Sigmoid colon (tissue), 7 donors: ENCODE results near the gene TMCC2. TPM values are rescaled to one million over a fixed set of nuclear protein-coding genes. Genes with fewer than 3 reads are reported as not detected.
"Not testable (repeated sequence)": the region's sequence is repeated elsewhere in the genome, so short reads cannot be mapped to it uniquely, and the experiment has no call there.

Source experiments
- DNase-seq: peaks from one replicate; pipeline ENCODE4 v3.0.0-alpha.2; 2019
- H3K27ac ChIP-seq, 4 donors: fragments of 200-600 bp; sonication (generic); one replicate each; pipeline ENCODE4 v1.5.1; 2016 to 2019; ENCODE audit warnings: mild to moderate bottlenecking in 1 of 4
- H3K27me3 ChIP-seq, 3 donors: fragments of 200-600 bp; sonication (generic); one replicate each; pipeline ENCODE4 v1.5.1; 2019; ENCODE audit warnings: mild to moderate bottlenecking in 1 of 3
- H3K36me3 ChIP-seq, 4 donors: fragments of 200-600 bp; sonication (generic); one replicate each; pipeline ENCODE4 v1.5.1; 2016 to 2019
- H3K4me1 ChIP-seq, 4 donors: fragments of 200-600 bp; sonication (generic); one replicate each; pipeline ENCODE4 v1.5.1; 2017 to 2019
- H3K4me3 ChIP-seq, 4 donors: fragments of 200-600 bp; sonication (generic); one replicate each; pipeline ENCODE4 v1.5.1; 2017 to 2019; ENCODE audit warnings: mild to moderate bottlenecking in 2 of 4, moderate library complexity in 1 of 4
- H3K9me3 ChIP-seq, 4 donors: fragments of 200-600 bp in 3 of 4; sonication (generic) in 3 of 4; one replicate each; pipeline versions ENCODE4 v1.5.1 to v1.6.1; 2013 to 2019
- EP300 ChIP-seq, 4 donors: sonication (generic); formaldehyde crosslinking; IDR thresholded peaks; one replicate each; pipeline ENCODE4 v1.6.1; 2017; ENCODE audit warnings: antibody characterized with exemption in 4 of 4
- POLR2A ChIP-seq, 2 donors: fragments of 450-650 bp; IDR thresholded peaks; one replicate each; pipeline ENCODE4 v1.6.1; 2016; ENCODE audit warnings: antibody characterized with exemption in 2 of 2, mild to moderate bottlenecking in 2 of 2, moderate library complexity in 2 of 2
- POLR2AphosphoS5 ChIP-seq, 4 donors: sonication (generic); formaldehyde crosslinking; IDR thresholded peaks; one replicate each; pipeline ENCODE4 v1.6.1; 2017; ENCODE audit warnings: antibody characterized with exemption in 4 of 4
- WGBS, 2 donors: extraction: QIAGEN DNeasy Blood & Tissue Kit; methylation state at CpG; one replicate each; pipeline ENCODE4 v1.1.7; 2013; 5-methylcytosine and 5-hydroxymethylcytosine counted together
- intact Hi-C: fragments of 100-400 bp; cut with DNase I; formaldehyde crosslinking; loops from one replicate; pipeline ENCODE4 v1.15.1; 2023
- polyA plus RNA-seq, 3 donors: library from polyadenylated mRNA; stranded (reverse); fragments of 200-250 nt; gene quantifications; one replicate each; pipeline ENCODE4 v1.2.3, GENCODE V29; 2013
- total RNA-seq, 4 donors: library from RNA; depleted of rRNA; stranded (reverse); fragments of >200 nt; gene quantifications; one replicate each; pipeline ENCODE4 v1.1.0, GENCODE V29; 2016
- TF ChIP-seq, protein P1 (sequence below), 4 experiments: fragments of 450-650 bp in 3 of 4; fragments of 200-600 bp in 1 of 4; IDR thresholded peaks; one replicate each; pipeline ENCODE4 v1.5.1; 2016 to 2019; ENCODE audit warnings: antibody characterized with exemption in 4 of 4, mild to moderate bottlenecking in 3 of 4, moderate library complexity in 2 of 4
- donor health status: healthy with polysubstance abuse.
- donor health status: Bipolar disorder and iron deficiency.
- donor health status: healthy.

The TMCC2 gene
- total and polyA plus RNA-seq, 7 donors, result 1.1 to 6.4 (median 5.2) TPM; not detected in 2

DNA sequence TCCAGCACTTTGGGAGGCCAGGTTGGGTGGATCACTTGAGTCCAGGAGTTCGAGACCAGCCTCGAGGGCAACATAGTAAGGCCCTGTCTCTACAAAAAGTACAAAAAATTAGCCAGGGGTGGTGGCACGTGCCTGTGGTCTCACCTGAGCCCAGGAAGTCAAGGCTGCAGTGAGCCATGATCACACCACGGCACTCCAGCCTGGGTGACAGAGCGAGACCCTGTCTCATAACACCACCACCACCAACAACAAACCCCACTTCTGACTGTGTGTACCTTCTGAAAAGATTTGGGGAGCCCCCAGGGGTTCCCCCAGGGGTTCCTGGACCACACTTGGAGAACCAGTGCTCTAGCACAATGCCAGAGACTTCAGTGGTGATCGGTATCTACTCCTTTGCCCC lies 63.9 kb downstream of the TMCC2 start:
- H3K27me3 ChIP-seq, result no peaks in the 10 kb centered on the region
- no peaks in the 10 kb centered on the region for H3K9me3 ChIP-seq
- H3K4me1 ChIP-seq, result peaks cover 0 to 22% (median 15%) of the 10 kb centered on the region in 4 donors
- intact Hi-C loops, result no loop called here
- DNase-seq, result no peak
- TF ChIP-seq POLR2AphosphoS5 (IDR thresholded peaks at IDR 0.05) (no peak), EP300 (IDR thresholded peaks at IDR 0.05) (no peak), POLR2A (IDR thresholded peaks at IDR 0.05) (no peak)
- TF ChIP-seq, protein P1, sequence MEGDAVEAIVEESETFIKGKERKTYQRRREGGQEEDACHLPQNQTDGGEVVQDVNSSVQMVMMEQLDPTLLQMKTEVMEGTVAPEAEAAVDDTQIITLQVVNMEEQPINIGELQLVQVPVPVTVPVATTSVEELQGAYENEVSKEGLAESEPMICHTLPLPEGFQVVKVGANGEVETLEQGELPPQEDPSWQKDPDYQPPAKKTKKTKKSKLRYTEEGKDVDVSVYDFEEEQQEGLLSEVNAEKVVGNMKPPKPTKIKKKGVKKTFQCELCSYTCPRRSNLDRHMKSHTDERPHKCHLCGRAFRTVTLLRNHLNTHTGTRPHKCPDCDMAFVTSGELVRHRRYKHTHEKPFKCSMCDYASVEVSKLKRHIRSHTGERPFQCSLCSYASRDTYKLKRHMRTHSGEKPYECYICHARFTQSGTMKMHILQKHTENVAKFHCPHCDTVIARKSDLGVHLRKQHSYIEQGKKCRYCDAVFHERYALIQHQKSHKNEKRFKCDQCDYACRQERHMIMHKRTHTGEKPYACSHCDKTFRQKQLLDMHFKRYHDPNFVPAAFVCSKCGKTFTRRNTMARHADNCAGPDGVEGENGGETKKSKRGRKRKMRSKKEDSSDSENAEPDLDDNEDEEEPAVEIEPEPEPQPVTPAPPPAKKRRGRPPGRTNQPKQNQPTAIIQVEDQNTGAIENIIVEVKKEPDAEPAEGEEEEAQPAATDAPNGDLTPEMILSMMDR (IDR thresholded peaks at IDR 0.05), result no peak
- no peak overlapping the region for H3K4me3 ChIP-seq
- WGBS, 2 donors, result 80 to 91% methylated on average over 6 of the region's 6 CpGs
- no peaks in the 10 kb centered on the region for H3K36me3 ChIP-seq
- H3K27ac ChIP-seq, result no peak overlapping the region

DNA sequence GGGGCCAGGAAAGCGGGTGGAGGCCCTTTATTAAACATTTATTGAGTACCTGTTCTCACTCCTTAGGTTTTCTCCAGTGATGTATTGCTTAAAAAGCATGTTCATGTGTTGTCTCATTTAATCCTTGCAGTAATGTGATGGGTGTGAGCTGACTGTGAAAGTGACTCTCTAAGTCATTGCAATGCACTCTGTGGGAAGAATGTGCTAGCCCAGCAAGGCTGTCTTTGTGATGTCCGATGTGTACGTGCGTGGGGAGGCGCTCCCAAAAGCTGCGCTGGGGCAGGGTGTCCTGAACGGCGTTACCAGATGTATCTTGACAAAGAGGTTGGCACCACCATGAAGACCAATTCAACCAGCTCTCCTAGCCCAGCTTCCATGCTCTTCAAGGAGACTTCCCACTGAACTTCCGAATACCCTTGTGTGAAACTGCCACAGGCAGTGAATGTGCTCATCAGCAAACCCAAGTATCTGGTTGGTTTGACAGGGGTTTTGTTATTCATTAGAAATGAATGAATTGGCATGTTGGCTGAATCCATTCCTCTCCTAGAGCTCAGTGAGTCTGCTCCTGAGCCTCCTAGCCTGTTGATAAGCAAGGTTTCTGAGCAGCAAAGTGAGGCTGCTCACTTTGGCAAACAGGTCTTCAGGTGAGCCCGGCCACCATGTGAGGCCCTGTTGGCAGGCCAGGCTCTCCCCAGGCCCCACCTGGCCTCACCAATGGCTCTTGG lies 65.8 kb downstream of the TMCC2 start:
- DNase-seq, result no peak
- 96% methylated on average over 10 of the region's 10 CpGs for WGBS, 2 donors
- no peak for TF ChIP-seq POLR2A (IDR thresholded peaks at IDR 0.05)
- H3K9me3 ChIP-seq, result no peaks in the 10 kb centered on the region
- H3K27me3 ChIP-seq, result no peaks in the 10 kb centered on the region
- H3K36me3 ChIP-seq, result no peaks in the 10 kb centered on the region
- intact Hi-C loops, result no loop called here
- peaks cover 0 to 22% (median 15%) of the 10 kb centered on the region in 4 donors for H3K4me1 ChIP-seq
- H3K4me3 ChIP-seq, result no peak overlapping the region
- H3K27ac ChIP-seq, result peak overlapping the region in 1 of 4 donors; percentile 55

DNA sequence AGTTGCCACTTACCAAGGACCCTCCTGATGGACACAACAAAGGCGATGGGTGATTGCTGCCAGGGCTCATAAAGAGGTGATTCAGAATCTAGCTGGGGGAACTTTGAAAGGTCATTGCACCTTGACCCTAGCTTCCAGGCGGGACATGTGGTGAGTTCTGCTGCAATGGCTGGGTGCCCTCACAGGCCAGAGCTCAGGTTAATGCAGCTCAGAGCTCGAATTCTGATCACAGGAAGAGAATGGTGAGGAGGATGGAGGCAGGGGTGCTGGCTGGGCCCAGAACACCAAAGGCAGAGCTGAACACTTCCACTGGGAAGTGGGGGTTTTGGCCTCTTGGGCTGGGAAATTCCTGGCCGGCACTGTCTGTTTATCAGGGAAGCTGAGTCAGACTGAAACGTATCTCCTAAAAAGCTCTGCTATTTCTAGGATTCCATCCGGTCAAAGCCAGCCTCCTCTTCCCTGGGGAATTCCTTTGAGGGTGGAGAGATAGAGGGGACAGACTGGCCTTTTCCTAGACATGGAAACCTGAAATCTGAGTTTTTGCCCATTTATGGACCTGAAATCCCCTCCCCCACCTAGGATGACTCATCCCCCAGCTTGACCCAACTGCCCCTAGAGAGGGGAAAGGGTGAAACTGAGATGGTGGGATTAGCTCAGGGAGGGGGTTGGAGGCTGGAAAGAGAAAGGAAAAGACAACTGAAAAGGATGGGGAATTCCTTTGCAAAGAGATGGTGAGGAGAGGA lies 66.6 kb downstream of the TMCC2 start:
- intact Hi-C loops, result no loop called here
- no peak for DNase-seq
- H3K4me1 ChIP-seq, result peaks cover 0 to 26% (median 15%) of the 10 kb centered on the region in 4 donors
- no peaks in the 10 kb centered on the region for H3K27me3 ChIP-seq
- peak overlapping the region; percentile 9 to 55 (median 18) for H3K27ac ChIP-seq
- no peaks in the 10 kb centered on the region for H3K36me3 ChIP-seq
- H3K9me3 ChIP-seq, result no peaks in the 10 kb centered on the region
- TF ChIP-seq POLR2A (IDR thresholded peaks at IDR 0.05) (no peak), POLR2AphosphoS5 (IDR thresholded peaks at IDR 0.05) (peak in 1 of 4 donors; percentile 39)
- H3K4me3 ChIP-seq, result no peak overlapping the region
- WGBS, 2 donors, result 65 to 70% methylated on average over 6 of the region's 6 CpGs

- intact Hi-C loops, result no loop called here
- 85 to 92% methylated on average over 5 of the region's 5 CpGs for WGBS, 2 donors
- H3K9me3 ChIP-seq, result no peaks in the 10 kb centered on the region
- peaks cover 0 to 26% (median 15%) of the 10 kb centered on the region in 4 donors for H3K4me1 ChIP-seq
- no peaks in the 10 kb centered on the region for H3K36me3 ChIP-seq
- no peaks in the 10 kb centered on the region for H3K27me3 ChIP-seq
- H3K27ac ChIP-seq, result peak overlapping the region; percentile 9 to 55 (median 18)
- TF ChIP-seq POLR2A (IDR thresholded peaks at IDR 0.05) (no peak), POLR2AphosphoS5 (IDR thresholded peaks at IDR 0.05) (no peak), EP300 (IDR thresholded peaks at IDR 0.05) (no peak)
- TF ChIP-seq, protein P1 (IDR thresholded peaks at IDR 0.05), result no peak
- no peak overlapping the region for H3K4me3 ChIP-seq
- DNase-seq, result no peak
Observed at GRCh38 chr1:205294934-205295333, 67.2 kb downstream of the TMCC2 start.

DNA sequence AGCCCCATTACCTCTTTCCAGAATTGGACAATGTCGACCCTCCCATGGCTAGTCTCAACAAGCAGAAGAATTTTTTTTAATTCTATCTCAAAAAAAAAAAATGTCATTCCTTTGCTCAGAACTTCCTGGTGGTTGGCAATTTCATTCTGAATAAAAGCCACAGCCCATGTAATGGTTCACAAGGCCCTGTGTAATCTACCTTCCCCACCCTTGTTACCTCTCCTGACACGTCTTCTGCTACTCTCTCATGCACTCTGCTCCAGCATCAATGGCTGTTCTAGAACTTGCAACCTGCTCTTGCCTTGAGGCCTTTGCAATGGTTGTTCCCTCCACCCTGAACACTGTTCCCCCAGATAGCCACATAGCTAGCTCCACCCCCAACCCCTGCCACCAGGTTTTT lies 68.4 kb downstream of the TMCC2 start:
- Histone ChIP-seq H3K27me3 (no peaks in the 10 kb centered on the region), H3K4me3 (no peak overlapping the region), H3K36me3 (no peaks in the 10 kb centered on the region), H3K9me3 (no peaks in the 10 kb centered on the region), H3K4me1 (peaks cover 0 to 29% (median 18%) of the 10 kb centered on the region in 4 donors), H3K27ac (no peak overlapping the region)
- intact Hi-C loops, result no loop called here
- TF ChIP-seq POLR2A (IDR thresholded peaks at IDR 0.05) (no peak), POLR2AphosphoS5 (IDR thresholded peaks at IDR 0.05) (no peak)
- DNase-seq, result no peak
- WGBS, 2 donors, result 20 to 61% methylated on average over 2 of the region's 2 CpGs

- H3K4me3 ChIP-seq, intact Hi-C loops, H3K27ac ChIP-seq, DNase-seq, H3K9me3 ChIP-seq, H3K27me3 ChIP-seq, H3K36me3 ChIP-seq: not testable (repeated sequence)
- 94% methylated on average over 5 of the region's 5 CpGs for WGBS, 2 donors
- H3K4me1 ChIP-seq, result peaks cover 0 to 41% (median 28%) of the 10 kb centered on the region in 4 donors
Observed at GRCh38 chr1:205297546-205298177, 69.9 kb downstream of the TMCC2 start.
